GM19397 (cell line): ENCODE measurements around the gene FBXW12.

Source experiments
- ATAC-seq: cut with Tn5 transposase; IDR thresholded peaks from one replicate; pipeline ENCODE4 v1.9.1; 2021; ENCODE audit warnings: mild to moderate bottlenecking, moderate library complexity; ENCODE audit not compliant: unreplicated experiment

FBXW12 gene

GRCh38 chr3:48432411-48433371 is 60.7 kb downstream of the FBXW12 start:
- ATAC-seq, result no peak

GRCh38 chr3:48433472-48434118 is 61.6 kb downstream of the FBXW12 start:
- ATAC-seq, result no peak

GRCh38 chr3:48434591-48435222 is 62.7 kb downstream of the FBXW12 start:
- ATAC-seq, result no peak

- no peak for ATAC-seq
Observed at GRCh38 chr3:48435223-48435595, 63.2 kb downstream of the FBXW12 start.

GRCh38 chr3:48435774-48436476 is 63.9 kb downstream of the FBXW12 start:
- no peak for ATAC-seq

- ATAC-seq, result no peak
Observed at GRCh38 chr3:48436477-48436787, 64.4 kb downstream of the FBXW12 start.

- ATAC-seq, result no peak
Observed at GRCh38 chr3:48436855-48437254, 64.8 kb downstream of the FBXW12 start.

GRCh38 chr3:48437812-48438211 is 65.8 kb downstream of the FBXW12 start:
- ATAC-seq, result no peak

GRCh38 chr3:48439820-48440589 is 68.0 kb downstream of the FBXW12 start, which contains the start of the genes CCDC51 and TMA7:
CCDC51 (minus strand) TSS chr3:48440119; CDS start chr3:48435128, 4,991 bp downstream.
TMA7 (plus strand) TSS chr3:48440257; CDS start chr3:48440297, 40 bp downstream.
- ATAC-seq, result peak; percentile 97

GRCh38 chr3:48440590-48440958 is 68.6 kb downstream of the FBXW12 start:
- ATAC-seq, result no peak

- ATAC-seq, result no peak
Observed at GRCh38 chr3:48441940-48442339, 69.9 kb downstream of the FBXW12 start.
